Middle frontal gyrus (tissue), 1 donor: Measurements from ENCODE around the gene LCP2.

ENCODE experiments used
- DNase-seq: peaks from one replicate; pipeline ENCODE4 v3.0.0-alpha.2; 2015; ENCODE audit warnings: low spot score; ENCODE audit errors: extremely low spot score

LCP2 gene

DNA sequence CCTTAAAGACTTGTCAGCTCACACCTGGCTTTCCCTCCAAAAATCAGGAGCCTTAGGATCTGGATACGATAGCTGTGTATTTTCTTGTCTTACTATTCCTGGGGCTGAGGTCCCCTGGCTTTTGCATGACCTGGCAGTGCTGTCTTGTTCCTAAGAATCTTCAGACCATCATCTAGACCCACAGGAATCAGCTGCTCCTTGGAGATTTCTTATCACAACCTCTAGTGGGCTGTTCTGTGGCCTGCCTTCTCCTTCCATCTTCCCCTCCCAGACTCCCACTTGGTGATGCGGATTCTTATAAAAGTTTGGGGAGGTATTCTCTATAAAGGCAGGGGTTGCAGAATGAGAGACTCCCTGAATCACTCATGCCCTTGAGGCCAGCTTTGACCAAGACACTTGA is 21.4 kb downstream of the LCP2 start:
- DNase-seq, result no peak

DNA sequence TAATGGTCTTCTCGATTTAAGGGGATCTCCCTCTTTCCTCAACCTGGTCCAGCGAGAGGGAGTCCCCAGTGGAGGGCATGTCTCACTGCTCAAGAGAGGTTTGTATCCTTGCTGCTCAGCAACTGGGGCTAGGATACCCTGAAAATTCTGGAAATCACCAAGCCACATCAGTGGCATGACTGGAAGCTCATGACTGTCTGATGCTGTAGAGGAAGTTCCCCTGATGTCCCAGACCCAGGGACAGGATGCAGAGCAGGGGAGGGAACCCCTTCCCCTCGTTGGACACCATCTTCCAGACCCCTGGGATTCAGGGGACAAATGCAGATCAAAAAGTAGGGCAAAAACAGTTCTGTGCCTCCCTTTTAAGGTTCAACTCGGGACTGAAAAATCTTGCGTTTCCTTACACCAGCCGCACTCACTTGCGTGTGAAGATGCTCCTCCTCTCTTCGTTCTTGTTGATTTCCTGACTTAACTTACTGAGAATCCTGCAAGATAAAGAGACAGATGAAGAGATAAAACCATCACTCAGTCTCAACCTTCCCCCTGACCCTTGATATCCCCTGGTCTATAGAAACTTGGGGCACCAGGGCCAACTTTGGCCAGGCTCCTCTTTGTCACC is 22.1 kb downstream of the LCP2 start:
- no peak for DNase-seq

DNA sequence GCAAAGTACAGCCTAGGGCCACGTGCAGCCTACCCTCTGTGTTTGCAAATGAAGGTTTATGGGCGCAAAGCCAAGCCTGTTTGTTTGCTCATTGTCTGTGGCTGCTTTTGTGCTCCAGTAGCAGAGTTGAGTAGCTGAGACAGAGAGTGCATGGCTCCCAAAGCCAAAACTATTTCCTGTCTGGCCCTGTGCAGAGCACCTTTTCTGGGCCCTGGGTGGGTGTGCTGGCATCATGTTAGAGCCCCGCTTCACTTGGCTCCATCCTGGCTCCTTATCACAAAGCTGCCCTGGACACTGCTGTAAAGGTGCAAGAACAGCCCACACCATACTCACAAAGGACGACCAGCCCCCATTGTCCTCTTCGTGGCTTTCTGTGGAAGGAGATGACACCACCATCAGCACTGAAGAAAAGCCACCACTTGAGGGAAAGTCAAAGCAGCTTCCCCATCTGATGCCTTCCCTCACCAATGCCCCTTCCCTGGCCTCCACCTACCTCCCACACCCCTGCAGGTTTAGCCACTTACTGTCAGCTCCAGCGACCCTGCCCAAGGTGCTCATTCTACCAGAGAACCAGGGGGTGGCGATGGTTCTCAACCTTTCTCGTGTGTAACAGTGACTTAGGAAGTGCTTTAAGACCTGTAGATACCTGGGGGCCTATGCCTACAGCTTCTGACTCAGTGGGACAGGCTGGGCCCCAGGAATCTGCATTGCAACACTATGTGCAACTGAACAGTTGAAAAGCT is 23.4 kb downstream of the LCP2 start:
- no peak for DNase-seq

DNA sequence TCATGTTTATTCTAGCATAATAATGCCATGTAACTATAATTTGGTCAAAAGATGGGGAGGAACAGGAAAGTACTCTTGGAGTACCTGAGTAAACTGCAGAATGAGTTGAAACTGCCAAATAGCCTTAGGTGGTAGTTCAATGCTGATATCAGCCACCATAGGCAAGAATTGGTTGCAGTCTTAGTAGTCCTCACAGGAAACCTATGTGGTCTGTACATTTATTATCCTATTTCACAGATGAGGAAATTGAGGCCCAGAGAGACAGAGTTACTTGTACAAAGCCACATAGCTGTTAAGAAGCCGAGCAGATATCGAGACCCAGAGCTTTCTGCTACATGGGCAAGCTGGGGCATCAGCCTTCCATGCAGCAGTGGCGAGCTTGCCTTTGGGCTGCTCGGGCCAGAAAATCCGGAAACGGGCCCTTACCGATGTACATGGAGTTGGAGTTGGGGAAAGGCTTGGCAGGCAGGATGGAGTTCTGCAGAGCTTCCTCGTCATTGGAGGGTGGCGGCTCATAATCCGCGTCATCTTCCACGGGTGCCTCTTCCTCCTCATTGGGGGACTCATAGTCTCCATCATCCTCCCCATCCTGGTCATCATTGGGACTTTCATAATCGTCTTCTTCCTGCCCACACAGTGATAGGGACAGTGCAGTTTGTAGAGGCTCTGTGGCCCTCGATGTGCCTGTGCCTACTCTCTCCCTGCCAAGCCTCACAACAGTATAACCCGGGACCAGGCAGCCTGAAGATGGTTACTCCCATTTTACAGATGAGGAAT is 27.1 kb downstream of the LCP2 start:
- DNase-seq, result no peak

DNA sequence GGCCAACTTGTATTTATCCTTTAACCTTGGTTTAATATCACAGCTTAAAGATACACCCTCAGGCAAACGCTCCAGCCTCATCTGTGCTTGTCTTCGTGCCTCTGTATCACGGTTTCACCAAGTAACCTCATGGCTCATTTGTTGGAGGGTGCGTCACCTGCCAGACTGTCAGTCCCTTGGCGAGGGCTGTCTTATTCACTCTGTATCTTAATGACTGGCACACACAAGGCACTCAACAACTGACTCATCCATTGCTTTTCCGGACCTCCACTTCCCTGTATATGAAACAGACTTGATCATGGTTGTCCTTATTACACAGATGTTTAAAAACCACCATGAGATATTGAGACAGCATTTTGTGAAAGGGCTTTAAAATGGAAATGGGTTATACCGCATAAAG is 28.0 kb downstream of the LCP2 start:
- DNase-seq, result no peak

DNA sequence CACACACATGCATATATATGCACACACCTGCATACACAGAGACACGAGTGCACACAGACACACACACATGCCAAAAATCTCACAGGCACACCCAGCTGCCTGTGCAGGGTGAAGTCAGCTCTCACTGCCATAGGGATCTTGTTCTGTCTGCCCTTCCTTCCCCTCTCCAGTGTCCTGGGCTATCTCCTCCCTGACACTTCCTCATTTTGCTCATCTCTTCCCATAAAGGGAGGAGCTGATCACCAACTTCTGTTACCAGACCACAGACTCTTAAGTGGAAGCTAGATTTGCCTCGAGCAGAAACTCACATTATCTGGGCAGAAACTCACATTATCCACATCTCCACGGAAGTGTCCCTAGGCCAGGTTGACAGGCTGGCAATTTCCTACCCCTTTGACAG is 28.7 kb downstream of the LCP2 start:
- DNase-seq, result no peak

DNA sequence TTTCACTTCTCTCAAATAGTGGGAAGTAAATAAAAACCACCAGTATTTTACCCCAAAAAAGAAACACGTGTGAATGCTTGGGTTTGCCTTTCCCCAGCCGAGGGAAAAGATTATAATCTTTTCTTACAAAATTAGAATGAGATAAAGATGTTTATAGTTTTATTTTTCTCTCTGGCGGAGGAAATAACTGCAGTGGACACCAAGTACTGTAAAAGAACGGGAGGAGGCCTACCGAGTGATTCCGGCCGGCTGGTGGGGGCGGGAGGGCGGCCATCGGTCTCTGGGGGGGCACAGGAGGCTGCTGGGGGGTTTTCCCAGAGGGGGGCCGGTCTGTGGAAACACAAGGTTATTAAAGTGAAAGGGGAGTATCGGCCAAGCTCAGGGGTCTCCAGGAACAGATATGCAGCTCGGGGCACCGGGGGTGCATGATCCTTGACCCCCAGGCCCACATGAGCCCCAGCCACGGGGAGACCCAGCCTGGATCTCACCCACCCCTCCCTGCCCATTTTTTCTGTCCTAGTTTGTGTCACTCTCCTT is 29.4 kb downstream of the LCP2 start:
- DNase-seq, result no peak

DNA sequence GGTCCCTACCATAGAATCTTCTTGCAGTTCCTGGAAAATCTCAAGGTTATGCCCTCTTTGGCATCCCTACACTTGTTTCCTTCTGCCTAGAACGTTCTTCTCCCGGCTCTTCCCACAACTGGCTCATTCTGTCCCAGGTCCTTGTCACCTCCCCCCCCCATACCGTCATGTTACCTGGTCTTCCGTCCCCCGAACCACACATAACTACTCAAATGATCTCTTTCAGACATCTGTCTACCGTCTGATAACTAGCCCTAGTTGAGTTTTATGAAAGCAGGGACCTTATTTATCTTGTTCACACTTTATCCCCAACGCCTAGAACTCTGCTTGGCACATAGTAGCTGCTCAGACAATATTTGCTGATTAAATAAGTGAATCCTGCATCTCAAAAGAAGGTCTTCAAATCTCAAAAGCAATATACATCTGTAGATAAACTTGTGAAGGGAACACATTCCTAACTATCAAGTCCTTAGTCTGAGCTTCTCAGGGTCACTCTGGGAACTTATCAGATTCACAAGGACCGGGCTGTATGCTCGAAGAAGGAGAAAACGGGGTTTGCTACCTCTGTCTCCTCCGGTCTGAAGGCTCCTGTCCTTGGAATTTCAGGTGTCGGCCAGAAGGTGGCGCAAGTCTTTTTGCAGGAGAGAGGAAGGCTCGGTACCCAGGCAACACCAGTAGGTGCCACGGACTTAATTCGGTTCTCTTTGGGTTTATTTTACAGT is 30.0 kb downstream of the LCP2 start:
- peak; percentile 76 for DNase-seq

DNA sequence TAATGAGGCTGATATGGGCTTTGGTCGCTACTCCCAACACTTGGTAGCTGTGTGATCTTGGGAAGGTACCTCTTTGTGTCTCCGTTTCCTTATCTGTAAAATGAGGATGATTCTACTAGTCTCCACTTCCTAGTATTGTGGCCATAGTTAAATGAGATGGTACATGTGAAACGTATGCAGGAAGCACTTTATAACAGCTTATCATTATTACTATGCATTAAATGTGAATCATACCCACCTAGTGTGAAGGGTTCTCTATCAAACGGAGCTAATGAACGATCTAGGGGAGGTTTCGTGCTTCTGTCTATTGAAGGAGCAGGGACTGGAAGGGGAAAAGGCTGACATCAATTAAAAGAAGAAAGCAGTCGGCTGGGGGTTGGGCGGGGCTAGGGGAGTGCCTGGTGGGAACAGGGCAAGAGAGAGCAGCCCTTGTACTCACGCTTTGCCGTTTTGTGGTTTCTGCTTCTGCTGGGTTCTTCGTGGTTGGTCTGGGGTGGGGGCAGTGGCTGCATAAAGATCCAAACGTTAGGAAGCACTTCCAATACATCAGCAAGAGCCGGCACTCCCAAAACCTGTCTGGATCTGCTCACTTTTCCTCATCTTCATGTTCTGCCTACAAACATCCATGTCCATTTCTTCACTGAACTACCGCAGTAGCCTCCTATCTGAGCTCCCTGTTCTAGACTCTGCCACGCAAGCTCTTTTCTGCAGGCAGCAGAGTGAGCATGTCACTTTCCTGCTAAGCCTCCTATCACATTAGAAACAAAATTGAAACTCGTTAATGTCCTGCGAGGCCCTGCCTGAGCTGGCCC is 30.8 kb downstream of the LCP2 start:
- no peak for DNase-seq

DNA sequence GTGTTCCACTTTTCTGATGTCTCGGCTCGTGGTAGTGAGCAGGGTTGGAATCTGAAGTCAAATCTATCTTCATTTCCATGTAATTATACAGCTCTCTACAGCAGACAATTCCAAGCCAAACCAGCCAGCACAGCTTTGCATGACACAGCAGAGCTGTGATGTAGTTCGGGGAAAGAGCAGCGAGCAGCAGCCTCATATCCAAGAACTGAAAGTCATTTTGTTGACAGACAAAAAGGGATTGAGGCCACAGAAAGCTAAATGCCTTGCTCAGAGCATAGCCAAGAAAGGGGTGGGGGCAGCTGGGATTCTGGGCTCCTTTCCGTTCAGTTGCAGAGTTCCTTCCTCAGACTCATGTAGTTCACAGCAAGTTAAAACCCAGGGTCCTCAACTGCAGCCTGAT is 32.1 kb downstream of the LCP2 start:
- DNase-seq, result peak; percentile 81

DNA sequence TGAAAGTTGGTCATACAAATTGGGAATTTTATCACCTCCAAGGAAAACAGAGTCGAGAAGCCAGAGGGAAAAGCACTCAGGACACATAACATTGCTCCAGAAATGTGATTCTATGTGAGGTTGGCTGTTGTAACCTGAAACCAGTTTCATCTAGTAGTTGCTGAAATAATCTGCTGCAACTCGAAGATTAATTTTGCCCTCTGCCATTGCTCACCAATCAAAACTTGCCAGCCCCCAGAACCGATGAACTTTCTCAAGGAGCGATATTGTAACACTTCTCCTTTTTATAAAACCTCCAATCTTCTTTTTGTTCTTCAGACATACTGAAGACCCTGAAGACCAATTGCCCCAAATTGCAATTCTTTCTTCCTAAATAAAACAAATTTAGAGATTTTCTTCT is 33.7 kb downstream of the LCP2 start:
- DNase-seq, result no peak

DNA sequence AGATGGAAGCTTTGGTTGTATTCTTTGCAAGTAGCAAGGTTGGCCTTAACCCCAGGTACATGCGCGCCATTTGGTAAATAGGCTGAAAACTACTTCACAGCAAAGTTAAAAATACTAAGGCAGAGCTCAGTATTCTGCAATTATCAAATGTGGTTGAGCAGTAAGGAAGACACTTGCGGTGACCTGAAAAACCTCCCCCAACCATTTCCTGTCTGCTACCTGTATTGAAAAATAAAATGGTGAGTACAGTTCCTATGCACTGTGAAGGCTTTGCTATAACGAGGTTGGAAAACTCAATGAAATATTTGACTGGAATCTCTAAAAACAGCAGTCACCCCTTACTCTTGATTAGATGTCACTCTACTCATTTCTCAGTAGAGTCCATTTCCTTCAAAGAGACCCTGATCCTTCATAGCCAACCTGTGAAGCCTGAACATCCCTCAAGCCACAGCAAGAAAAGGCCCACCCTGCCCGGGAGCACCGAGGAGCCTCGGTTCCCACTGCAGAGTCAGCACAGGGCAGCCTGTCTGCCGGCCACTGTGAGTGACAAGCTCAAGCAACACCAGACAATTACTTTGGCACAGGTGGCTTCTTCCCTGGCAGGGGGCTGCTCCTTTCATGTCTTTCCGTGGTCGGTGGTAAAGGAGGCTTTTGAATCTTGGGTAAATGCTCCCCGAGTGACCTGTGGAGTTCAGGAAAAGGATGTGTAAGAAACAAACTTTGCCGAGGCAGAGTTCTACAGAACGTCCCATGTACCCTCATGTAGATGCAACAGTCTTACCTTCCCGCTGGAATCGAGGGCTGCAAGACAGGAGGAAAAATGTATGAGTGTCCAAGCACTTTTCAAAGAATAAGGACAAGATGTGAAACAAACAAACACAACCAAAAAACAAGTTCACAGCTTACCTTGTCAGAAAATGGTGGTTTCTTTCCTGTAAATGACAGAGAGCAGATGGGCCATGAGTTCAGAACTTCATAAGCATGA is 35.2 kb downstream of the LCP2 start:
- DNase-seq, result no peak

DNA sequence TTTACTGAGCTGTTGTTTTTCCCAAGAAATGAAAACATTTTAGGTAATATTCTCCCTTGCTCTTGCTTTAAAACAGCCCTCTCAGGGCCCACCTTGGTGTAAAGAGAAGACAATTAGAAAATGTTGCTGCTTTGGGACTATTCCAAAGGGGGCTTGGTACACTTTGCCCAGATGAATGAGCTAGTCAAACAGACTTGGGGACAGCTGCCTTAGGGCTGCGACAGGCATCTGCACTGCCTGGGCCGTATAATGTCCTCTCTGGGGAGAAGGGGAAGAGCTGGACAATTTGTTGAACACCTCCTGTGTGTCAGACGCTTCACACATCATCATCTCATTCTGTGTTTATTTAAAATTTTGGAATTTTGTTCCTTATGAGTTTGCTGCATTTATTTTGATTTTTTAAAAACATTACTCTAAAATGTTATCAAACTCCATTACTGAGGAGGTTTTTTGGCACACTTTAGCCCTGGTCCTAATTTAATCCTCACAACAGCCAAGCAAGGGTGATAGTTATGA is 36.0 kb downstream of the LCP2 start:
- no peak for DNase-seq

DNA sequence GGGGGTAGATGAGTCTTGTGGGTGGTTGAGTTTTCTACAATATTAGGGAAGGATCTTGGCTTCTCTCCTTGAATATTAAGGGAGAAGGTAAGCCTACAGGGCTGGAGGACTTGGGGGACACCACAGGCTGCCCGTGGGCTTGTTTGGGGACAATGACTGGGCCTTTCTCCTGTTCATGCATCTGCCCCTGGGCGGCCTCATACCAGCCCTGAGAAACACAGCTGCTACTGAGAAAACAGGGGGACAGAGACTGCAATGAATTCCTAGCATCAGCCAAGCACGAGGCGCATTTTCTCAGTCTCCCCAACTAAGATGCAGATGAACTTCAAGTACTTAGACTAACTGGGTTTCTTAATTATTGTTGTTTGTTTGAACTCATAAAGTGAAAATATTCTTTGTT is 40.2 kb downstream of the LCP2 start:
- DNase-seq, result no peak

DNA sequence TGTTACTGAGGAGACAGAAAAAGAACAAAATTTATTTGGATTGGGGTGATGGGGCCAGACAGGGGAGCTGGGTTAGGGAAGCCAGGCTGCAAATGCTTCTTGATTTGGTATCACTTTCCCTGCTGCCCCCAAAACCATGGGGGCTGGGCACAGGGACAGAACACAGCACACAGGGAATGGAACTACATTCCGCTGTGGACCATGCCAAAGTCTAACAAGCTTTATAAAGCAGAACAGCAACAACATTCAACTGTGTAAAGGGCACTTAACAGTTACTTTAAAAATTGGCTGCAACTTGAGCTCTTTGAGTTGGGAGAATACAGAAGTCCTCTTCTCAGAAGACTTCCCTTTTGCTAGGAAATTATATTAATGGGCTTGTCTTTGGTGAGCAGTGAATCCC is 41.0 kb downstream of the LCP2 start:
- DNase-seq, result no peak

DNA sequence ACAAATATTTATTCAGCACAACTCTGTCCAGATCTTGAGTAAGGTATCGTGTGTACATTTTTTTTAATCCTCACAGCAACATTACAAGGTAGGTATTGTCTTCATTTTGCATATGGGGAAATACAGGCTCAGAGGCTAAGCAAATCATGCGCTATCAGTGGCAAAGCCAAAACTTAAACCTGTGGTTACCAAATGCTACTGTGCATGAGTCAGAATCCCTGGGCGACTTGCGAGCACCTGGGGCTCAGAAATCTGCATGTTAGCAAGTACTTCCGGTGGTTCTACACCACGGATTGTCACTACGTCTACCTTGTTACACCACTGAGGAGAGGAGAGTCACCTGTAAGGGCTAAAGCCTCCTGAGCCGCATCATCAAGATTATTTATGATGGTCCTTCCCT is 43.5 kb downstream of the LCP2 start:
- DNase-seq, result no peak

DNA sequence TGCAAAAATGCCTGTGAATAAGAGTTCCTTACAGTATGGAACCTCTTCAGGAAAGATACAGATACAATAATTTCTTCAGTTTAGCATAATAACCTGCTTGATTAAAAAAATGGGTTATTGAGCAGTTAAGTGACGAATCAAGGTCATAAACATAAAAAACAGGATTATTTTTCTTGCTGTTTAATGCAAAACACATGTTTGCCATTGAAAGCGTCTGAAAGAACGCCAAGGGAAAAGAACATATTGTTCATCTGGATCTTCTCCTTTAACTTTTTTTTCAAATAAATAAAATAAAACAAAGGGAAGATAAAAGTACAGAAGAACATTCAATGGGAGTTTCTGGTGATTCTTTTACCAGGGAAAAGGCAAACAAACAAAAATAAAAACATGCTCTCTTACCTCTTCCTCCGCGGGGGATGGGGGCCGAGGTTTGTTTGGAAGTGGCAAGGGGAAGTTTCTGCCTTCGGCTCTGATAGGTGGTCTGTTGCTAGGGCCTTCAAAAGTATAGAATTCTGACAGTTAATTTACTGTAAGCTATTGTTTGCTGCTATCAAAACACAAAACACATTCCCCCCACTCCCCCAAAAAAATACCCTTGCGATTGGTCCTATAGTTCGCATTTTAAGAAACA is 44.7 kb downstream of the LCP2 start:
- DNase-seq, result no peak

DNA sequence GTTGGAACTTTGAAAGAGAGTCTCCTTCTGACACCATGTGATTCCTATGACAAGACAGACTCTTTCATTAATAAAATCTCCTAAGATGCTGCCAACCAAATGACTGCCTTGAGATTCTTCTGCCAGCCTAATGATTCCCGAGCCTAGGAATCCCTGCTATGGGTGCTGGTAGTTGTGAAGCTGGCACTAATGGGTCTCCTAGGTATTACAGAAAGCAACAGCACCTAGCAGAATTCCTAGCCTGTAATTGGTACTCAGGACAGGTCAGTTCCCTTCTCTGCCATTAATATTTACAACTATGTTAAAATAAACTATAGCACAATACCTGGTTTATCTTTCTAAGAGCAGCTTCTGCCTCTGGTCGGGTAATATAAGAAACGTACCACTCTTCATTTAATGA is 45.5 kb downstream of the LCP2 start:
- no peak for DNase-seq

DNA sequence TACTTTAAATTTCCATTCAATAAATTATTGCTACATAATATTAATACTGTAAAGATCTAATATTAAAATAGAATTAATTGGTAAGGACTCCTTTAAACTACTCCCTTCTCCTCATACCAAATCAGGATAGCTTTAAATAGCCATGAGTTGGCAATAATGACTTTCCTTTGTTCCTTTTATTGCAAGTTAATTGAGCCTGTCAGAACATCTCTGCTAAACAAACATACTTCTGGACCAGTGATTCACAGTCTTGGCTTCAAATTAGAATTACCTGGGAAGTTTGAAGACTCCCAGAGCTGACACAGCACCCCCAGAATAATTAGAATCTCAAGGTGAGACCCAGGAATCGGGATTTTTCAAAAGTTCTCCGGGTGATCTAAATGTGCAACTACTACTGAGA is 46.1 kb downstream of the LCP2 start:
- no peak for DNase-seq
